Measurements from ENCODE around the gene NEDD8.
"Not testable (repeated sequence)": the region's sequence is repeated elsewhere in the genome, so short reads cannot be mapped to it uniquely, and the experiment has no call there.

Gene NEDD8

DNA sequence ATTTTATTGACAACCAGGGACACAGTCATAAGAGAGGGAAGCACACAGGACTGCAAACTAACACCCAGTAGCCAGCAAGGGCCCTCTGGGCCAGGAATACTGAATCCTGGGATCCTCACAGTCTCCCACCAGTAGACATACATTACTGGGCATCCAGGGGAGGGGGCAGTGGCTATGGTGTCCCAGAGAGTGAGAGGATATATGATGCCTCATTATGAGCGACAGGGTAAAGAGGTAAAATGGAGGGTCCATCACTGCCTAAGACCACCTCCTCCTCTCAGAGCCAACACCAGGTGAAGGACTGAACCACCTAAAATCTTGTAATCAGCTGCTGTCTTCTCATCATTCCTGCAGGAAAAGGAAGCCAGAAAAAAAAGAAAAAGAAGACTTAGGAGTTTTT, 15.3 kb downstream of the NEDD8 start:
- not testable (repeated sequence) for DNase-seq

DNA sequence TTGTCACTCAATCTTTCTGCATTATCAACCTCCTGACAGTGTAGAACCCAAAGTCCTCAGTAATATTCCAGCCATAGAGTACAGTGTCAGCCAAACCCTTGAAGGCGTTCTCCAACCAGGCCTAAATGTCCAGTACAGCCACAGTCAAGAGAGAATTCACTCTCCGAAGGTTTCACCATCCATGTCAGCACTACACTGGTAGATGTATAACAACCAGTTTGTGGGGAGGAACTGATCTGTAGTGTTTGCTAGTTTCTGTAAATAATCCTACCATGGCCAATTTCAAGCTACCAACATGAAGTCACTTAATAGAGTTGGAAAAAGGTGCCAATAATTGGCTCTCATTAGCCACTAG, 15.8 kb downstream of the NEDD8 start:
- DNase-seq, result no peak

DNA sequence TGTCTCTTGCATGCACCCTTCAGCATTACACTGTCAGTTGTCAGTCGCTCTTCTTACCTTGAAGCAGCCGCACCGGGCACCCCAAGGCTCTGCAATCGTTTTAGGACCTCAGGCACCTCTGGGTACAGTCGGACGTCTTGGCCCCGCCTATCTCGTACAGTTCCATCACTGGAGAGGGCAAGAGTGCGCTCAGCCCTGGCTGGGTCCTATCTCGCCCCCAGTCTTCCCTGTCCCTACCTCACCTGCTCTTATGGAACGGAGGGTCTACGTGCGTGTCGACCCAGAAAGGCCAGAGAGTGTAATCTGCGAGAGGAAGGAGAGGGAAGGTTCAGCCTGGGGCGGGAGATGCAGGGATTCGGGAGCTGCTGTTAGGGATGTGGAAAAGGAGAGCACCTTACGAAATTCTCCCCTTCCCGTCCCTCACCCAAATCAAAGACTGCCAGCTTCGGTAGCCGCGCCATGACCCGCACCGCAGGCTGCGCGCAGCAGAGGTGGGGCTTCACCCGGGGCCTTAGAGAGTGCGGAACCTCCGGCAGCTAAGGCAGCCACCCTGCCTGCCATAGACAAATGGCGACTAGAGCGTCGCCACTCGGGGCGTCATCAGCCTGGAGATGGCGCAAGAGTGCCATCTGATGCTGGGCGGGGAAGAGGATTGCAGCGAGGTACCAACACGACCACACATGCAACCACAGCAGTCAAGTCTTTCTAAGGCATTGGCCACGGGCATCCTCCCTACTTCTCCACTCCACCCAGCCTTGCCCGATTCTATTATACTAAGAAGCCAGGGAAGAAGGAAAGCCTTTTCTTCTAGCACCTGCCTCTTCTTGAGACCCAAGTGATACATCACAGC, 16.4 kb downstream of the NEDD8 start, which contains the start of gene MDP1:
TSS of gene MDP1 (minus strand) at position 572 of the 850 bp plus-strand sequence. CDS start at position 461, 111 bp downstream.
- DNase-seq, result peak; percentile 93

DNA sequence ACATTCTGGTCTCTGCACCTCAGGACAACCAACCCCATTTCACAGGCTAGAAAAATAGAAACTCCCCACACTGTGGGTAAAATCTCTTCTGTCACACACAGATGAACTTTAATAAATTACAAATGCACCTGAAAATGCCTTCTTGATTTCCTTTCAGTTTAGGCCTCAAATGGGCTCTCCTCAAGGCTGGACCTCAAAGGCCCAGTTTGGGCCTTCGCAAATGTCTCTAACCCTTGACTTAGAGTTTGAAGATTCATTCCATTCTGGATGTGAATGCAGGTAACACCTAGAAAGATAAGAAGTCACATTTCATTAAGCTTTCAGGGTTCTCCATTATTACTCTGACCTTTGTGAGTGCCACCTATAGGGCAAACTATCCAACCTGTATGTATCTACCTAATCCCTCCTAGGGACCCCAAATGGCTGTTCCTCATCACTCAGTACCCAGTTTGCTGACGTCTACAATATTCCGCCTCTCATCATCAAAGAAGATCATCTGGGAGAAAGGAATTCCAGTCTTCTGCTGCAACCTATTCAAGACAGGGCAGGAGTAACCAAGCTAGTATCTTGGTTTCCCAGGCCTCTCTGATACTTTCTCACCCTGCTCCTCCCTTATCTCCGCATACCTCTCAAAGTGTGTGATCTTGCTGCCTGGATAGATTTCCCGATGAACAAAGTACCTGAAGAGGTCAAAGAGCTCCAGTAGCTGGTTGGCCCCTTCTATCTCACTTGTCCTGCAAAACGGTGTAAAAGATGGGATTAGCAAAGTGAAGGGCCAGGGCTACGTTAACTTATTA, 18.1 kb downstream of the NEDD8 start:
- DNase-seq, result no peak

DNA sequence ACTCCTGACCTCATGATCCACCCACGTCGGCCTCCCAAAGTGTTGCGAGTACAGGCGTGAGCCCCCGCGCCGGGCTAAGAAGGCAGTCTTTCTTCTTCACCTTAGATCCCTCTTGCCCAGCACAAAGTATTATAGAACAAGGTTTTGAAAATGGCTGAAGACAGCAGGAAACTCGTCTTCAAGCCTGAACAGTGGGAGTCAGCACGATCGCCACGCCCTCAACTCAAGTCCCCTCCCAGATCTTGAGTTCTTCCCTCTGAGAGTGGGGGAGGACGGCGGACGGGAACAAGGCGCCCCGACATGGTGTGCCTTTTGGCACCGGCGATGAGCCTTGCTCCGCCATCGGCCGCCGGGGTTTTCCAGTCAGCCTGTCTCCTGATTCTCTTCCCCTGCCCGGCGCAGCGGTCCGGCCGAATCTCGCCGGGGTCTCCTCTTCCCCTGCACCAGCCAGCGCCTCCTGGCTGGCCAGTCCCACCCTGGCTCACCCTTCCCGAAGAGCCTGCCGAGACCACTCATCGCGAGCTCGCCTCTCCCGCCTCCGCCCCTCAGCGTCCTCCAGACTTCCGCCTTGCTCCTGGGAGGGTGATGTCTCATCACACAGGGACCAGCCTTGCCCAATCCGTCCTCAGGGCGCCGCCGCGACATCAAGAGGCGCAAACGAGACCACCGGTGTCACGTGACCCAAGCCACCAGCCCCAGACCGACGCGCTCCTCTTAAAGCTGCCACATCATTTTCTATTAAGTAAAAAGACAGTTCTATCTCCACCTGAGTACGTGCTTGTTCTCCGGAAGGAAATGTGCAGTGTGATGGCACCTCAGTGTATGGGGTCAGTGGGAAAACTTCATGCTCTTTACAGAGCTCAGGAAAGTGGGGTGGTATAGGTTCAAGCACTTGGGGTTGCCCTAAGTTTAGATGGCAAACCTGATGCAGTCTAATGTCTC, 19.0 kb downstream of the NEDD8 start, which contains the start of gene CHMP4A:
TSS of gene CHMP4A (minus strand) at position 565 of the 942 bp plus-strand sequence. CDS start at position 516, 49 bp downstream.
- DNase-seq, result peak; percentile 96

DNA sequence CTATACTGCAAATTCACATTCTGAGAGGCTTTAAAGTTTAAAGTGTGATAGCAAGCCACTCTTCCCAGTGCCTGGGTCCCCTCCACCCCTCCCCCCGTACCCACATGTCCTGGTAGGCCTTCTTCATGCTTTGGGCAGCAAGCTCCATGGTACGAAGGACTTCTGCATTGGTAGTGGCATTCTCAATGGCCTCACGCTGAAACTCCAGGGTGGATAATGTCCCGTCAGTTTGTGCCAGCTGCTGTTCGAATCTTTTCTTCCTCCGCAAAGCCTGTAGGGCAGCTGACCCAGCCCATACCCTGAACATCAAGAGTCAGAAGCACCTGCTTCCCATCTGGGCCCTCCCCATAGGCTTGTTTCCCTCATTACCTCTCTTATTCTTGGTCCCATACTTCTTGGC, 20.9 kb downstream of the NEDD8 start:
- no peak for DNase-seq

DNA sequence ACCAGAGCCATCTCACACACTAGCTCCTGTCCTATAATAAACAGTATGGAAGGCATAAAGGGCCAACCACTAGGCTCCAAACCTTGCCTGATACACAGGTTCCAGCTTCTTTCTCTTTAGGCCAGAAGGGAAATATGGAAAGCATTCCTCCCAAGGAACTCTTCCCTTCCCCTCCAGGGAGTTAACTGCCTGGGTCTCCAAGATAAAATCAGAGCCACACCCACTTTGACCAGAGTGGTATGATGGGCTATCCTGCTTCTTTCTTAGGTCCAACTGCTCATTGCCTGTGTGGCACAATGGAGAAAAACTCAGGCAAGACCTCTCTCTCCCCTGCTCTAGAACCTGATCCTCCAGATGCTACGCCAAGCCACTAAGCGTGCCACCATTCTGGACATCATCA, 24.5 kb downstream of the NEDD8 start:
- no peak for DNase-seq

DNA sequence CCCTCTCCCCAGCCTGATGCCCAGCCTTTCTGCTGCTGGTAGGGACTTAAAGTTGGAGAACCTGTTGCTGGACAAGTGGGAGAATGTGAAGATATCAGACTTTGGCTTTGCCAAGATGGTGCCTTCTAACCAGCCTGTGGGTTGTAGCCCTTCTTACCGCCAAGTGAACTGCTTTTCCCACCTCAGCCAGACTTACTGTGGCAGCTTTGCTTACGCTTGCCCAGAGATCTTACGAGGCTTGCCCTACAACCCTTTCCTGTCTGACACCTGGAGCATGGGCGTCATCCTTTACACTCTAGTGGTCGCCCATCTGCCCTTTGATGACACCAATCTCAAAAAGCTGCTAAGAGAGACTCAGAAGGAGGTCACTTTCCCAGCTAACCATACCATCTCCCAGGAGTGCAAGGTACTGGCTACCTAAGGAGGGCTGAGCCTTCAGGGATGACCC, 25.0 kb downstream of the NEDD8 start:
- no peak for DNase-seq

DNA sequence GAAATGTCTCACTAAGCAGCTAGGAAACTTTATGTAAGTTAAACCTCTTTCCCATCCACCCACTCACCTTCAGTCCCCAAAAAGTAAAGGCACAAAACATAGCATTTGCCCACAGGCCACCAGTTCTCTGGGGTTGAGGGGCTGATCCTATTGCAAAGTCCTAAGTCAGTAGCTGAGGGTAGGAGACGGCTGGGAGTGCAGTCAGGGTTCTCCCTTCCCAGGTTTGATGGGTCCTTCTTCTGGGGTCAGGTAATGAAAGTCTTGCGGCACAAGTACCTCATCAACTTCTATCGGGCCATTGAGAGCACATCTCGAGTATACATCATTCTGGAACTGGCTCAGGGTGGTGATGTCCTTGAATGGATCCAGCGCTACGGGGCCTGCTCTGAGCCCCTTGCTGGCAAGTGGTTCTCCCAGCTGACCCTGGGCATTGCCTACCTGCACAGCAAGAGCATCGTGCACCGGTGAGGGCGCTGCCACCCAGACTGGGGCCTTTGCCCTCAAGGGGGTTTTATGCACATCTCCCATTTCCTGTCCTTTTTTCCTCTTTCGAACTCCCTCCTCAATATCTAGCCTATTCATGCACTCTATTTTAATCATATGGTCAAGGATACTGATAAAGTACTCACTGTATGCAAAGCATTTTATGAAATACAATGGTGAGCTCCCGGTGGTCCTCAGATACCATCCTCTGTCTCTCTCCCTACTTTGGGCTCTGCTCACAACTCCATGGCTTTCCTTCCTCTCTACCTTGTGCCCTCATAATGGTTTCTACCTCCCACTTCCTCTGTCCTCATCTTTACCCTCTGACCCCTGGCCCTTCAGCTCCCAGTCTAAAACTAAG, 25.7 kb downstream of the NEDD8 start:
- no peak for DNase-seq

DNA sequence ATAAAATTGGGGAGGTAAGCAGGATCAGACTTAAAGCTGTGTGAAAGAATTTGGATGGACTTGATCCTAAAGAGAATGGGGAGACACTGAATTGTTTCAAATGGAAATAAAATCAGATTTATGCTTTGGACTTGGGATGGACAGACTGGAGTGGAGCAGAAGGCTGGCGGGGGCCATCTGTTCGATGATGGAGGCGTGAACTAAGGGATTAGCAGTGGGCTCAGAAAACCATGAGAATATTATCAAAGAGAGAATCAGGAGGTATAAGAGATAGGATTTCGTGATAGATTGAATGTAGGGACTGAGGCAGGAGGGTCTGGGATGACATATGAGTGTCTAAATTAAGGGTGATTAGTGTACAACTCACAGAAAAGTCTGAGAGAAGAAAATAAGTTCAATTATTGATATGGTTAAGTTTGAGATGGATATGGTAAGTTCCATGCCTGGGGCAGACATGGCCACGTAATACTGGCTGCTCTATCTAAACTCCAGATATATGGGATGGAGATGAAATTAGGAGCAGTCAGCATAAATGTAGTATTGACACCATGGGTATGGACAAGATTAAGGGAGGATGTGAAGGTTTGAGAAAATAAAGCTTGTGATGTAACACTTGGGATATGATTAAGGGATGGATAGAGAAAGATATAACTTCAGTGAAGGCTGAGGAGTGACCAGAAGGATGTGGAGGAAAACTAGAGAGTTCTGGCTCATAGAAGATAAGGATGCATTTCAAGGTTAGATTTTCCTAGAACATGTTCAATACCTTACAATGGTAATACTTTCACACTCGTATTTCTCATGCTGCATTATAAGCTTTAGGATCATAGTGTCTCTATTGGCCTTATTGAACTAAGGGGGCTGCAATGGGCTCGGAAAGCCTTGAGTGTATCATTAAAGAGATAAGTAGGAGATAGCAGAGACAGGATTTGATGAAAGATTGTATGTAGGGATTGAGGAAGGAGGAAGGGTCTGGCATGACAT, 27.7 kb downstream of the NEDD8 start:
- no peak for DNase-seq

DNA sequence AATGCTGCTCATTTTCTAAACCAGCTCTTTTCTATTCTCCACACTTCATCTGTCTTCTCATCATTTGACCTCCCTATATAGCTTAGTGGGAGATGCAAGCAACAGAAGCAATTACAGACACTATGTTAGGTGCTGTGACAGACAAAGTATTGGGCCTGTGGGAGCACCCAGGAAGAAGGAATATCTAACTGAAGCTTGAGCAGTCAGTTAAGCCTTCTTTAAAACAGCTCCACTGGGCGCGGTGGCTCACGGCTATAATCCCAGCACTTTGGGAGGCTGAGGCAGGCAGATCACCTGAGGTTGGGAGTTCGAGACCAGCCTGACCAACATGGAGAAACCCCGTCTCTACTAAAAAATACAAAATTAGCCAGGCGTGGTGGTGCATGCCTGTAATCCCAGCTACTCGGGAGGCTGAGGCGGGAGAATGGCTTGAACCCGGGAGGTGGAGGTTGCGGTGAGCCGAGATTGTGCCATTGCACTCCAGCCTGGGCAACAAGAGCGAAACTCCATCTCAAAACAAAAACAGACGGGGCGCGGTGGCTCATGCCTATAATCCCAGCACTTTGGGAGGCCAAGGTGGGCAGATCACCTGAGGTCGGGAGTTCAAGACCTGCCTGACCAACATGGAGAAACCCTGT, 28.8 kb downstream of the NEDD8 start:
- not testable (repeated sequence) for DNase-seq

DNA sequence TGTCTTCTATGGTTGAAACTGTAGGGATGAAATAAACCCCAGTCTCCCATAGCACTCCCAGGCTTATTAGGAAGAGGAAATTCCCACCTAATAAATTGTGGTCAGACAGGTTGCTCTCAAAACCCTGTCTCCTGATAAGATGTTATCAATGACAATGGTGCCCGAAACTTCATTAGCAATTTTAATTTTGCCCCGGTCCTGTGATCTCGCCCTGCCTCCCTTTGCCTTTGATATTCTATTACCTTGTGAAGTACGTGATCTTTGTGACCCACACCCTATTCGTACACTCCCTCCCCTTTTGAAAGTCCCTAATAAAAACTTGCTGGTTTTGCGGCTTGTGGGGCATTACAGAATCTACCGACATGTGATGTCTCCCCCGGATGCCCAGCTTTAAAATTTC, 29.6 kb downstream of the NEDD8 start:
- DNase-seq, result not testable (repeated sequence)

DNA sequence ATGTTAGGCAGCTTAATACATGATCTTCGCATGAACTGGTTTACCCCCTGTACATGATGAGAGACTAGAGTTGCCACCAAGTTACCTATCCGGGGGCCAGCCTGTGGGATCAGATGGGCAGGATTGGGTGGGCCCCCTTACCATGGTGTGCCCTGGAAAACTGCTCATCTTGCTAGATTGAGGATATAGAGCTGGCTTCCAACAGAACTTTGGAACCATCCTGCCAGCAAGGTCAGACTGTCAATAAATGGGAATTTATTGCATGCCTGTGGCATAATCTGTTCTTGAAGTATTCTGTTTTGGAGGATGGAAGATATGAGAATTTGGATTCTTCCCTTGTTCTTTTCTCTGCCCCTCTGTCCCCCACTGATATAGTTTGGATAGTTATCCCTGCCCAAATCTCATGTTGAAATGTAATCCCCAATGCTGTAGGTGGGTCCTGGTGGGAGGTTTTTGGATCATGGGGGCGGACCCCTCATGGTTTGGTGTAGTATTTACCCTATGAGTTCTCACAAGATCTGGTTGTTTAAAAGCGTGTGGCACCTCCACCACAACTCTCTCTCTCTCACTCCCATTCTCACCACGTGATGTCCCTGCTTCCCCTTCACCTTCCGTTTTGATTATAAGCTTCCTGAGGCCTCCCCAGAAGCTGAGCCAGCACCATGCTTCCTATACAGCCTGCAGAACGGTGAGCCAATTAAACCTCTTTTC, 33.2 kb downstream of the NEDD8 start:
- no peak for DNase-seq

DNA sequence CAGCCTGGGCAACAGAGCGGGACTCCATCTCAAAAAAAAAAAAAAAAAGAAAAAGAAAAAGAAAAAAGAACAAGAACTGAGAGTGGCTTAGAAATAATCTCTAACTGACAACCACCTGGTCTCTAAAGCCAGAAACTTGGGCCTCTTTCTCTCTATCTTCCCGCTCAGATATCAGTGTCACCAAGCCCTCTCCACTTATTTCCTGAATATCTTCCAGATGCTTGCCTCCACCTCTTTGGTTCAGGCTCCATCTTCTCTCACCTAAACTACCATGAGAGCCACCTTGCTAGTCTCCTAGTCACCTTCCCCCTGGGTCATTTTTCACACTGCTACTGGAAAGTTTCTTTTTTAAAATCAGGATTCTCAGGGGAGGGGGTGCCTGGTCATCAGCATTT, 35.1 kb downstream of the NEDD8 start:
- DNase-seq, result no peak

DNA sequence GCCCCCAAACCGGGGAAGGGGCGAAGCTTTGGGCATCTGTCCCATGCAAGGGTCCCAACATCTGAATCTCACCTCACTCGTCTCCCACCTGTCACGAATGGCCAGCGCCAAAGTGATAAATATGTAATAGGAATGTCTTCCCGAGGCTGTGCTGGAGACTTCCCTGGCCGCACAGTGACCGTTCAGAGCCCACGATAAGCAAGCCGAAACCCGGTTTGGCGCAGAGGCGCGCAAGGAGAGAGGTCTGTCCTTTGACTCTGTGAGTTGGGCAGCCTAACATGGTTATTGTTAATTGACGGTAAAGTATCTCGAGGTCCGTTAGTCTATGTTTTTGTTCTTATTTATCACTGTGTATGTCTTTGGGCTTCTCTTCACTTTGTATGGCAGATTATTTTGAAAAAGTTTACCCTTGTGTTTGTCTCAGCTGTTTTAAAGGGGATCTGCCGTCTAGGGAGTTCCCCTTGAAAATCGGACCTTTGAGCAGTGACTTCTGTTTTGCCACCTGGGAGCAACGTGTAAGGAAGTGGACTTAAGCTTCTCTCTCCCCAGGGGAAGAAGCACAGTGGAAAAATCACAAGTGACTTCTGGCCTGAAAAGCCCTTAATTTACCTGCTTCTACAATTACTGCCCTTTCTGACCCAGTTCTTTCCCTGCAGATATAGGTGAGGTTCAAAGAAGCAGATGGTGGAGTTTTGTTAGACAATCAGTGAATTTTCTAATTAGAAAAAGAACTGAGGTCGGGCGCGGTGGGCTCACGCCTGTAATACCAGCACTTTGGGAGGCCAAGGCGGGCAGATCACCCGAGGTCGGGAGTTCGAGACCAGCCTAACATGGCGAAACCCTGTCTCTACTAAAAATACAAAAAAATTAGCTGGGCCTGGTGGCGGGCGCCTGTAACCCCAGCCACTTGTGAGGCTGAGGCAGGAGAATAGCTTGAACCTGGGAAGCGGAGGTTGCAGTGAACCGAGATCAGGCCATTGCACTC, 35.8 kb downstream of the NEDD8 start:
- DNase-seq, result no peak

DNA sequence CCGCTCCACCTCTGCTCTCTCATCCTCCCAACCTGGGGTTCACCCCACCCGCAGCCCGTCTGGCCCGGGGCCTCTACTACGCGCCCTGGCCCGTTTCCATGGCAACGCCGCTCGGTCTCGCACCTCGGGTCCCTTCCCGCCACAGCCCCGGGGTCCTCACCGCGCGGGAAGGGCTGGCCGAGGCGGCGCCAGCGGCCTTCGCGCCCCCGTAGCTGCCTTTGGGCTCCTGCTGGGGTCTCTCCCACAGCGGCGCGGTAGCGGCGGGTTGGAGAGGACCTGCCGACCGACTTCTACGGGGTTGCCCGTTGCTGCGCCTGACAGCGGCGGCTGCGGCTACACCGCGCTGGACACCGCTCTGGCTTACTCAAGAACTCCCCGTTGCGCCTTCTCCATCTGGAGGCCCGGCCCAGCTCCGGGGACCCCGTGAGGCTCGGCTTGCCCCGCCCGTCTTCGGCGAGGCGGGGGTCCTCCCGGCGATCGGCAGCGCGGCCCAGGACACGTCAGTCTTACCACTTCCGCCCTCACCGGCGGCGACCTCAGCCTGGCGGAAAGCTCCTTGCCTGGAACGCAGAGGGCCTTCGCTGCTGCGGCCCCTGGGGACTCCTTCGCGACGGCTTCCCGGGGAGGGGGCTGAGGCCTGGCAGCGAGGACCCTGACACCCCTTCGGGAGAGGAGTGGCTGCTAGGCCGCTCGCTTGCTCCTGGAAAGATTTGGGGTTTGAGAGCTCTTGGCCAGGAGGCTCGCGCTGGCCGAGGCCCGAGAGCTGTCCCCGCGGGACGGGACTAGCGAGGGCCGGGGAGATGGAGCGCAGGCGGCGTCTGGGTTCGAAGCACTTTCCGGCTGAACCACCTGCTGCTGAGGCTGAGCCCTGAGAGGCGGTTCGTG, 36.7 kb downstream of the NEDD8 start, which contains the start of gene TM9SF1:
TSS of gene TM9SF1 (minus strand) at position 256 of the 885 bp plus-strand sequence. CDS start 422 bp downstream, outside the sequence.
- peak; percentile 98 for DNase-seq

DNA sequence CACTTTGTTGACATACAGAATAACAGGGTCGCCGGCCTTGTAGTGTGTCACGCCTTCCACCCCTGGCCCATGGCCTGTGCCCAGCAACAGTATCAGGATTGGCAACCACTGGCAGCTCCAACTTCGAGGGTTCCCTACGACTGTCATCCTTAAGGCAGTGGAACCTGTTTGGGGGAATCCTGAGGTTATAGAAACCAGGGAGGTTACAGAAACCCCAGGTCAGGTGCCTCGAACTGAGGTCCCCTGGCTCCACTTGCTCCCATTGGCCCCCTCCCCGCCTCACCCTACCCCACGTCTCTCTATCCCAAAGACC, 37.3 kb downstream of the NEDD8 start:
- DNase-seq, result no peak
